Smooth muscle cell (in vitro differentiated cells): Measurements from ENCODE around the gene PAPPA. TPM values are rescaled to one million over a fixed set of nuclear protein-coding genes. Genes with fewer than 3 reads are reported as not detected.

Source experiments
- DNase-seq: peaks from one replicate; lab custom pipeline; 2025; ENCODE audit not compliant: unreplicated experiment; lab: John Stamatoyannopoulos, UW
- H2AFZ ChIP-seq: fragments of 200-600 bp; sonication (generic); 2 replicates; pipeline ENCODE4 v1.6.0; 2016; ENCODE audit warnings: antibody characterized with exemption, low read depth, mild to moderate bottlenecking
- H3F3A ChIP-seq: fragments of 200-600 bp; sonication (generic); 2 replicates; pipeline ENCODE4 v1.6.0; 2017; ENCODE audit warnings: antibody characterized with exemption, low read depth
- H3K27ac ChIP-seq: fragments of 200-600 bp; sonication (generic); 2 replicates; pipeline ENCODE4 v1.5.1; 2016; ENCODE audit warnings: low read depth, mild to moderate bottlenecking
- H3K27me3 ChIP-seq: fragments of 200-600 bp; sonication (generic); 2 replicates; pipeline ENCODE4 v1.6.1; 2016; ENCODE audit warnings: low read depth, mild to moderate bottlenecking
- H3K36me3 ChIP-seq: fragments of 200-600 bp; sonication (generic); 2 replicates; pipeline ENCODE4 v1.5.1; 2016; ENCODE audit warnings: low read depth
- H3K4me1 ChIP-seq: fragments of 200-600 bp; sonication (generic); 2 replicates; pipeline ENCODE4 v1.5.1; 2016; ENCODE audit warnings: low read depth
- H3K4me2 ChIP-seq: fragments of 200-600 bp; sonication (generic); 2 replicates; pipeline ENCODE4 v1.6.0; 2016; ENCODE audit warnings: mild to moderate bottlenecking
- H3K4me3 ChIP-seq: fragments of 200-600 bp; sonication (generic); 2 replicates; pipeline ENCODE4 v1.5.1; 2016; ENCODE audit warnings: mild to moderate bottlenecking
- H3K79me2 ChIP-seq: fragments of 200-600 bp; sonication (generic); 2 replicates; pipeline ENCODE4 v1.6.0; 2016; ENCODE audit warnings: low read depth, mild to moderate bottlenecking
- H3K9ac ChIP-seq: fragments of 200-600 bp; sonication (generic); 2 replicates; pipeline ENCODE4 v1.6.0; 2016; ENCODE audit warnings: low read depth
- H3K9me3 ChIP-seq: fragments of 200-600 bp; sonication (generic); replicated peaks from 2 replicates; pipeline ENCODE4 v1.5.1; 2016; ENCODE audit warnings: low read depth
- H4K20me1 ChIP-seq: fragments of 200-600 bp; sonication (generic); 2 replicates; pipeline ENCODE4 v1.6.0; 2016; ENCODE audit warnings: low read depth
- CTCF ChIP-seq: fragments of 200-600 bp; sonication (generic); IDR thresholded peaks from 2 replicates; pipeline ENCODE4 v1.5.1; 2017; ENCODE audit warnings: borderline replicate concordance, mild to moderate bottlenecking, antibody characterized with exemption; ENCODE audit not compliant: insufficient read depth, poor library complexity, severe bottlenecking
- WGBS: methylation state at CpG from one replicate; pipeline ENCODE4 v1.1.7; 2016; ENCODE audit warnings: low lambda C conversion rate; 5-methylcytosine and 5-hydroxymethylcytosine counted together
- polyA plus RNA-seq: library from polyadenylated mRNA; unstranded; fragments of >200 nt; fragmentation: Nextera tagmentation; extraction: Ambion mirVana; gene quantifications from 2 replicates; pipeline ENCODE4 v1.2.1, GENCODE V29; 2016
- total RNA-seq: library from RNA; depleted of rRNA; stranded (reverse); fragments of >200 nt; gene quantifications from 2 replicates; pipeline ENCODE4 v1.2.3, GENCODE V29; 2014

The PAPPA gene
- total and polyA plus RNA-seq, 2 experiments from 2014 or later, result 27.7 to 114 TPM

- Histone ChIP-seq H3K27ac (no peak overlapping the region), H3K36me3 (no peaks in the 10 kb centered on the region), H3K9me3 (no peaks in the 10 kb centered on the region), H4K20me1 (no peaks in the 10 kb centered on the region), H3K79me2 (no peaks in the 10 kb centered on the region), H3K9ac (no peak overlapping the region), H3F3A (no peaks in the 10 kb centered on the region), H2AFZ (no peak overlapping the region), H3K27me3 (no peaks in the 10 kb centered on the region), H3K4me3 (no peak overlapping the region), H3K4me1 (no peaks in the 10 kb centered on the region), H3K4me2 (no peak overlapping the region)
- 82% methylated on average over 1 of the region's 1 CpG for WGBS
- no peak for DNase-seq
- TF ChIP-seq CTCF, result no peak
These were observed 257.9 kb downstream of the PAPPA start for GRCh38 chr9:116411506-116411905.

GRCh38 chr9:116414374-116414773 is 260.8 kb downstream of the PAPPA start:
- no peaks in the 10 kb centered on the region for H3K79me2 ChIP-seq
- no peak overlapping the region for H3K4me3 ChIP-seq
- no peak overlapping the region for H3K4me2 ChIP-seq
- no peak overlapping the region for H2AFZ ChIP-seq
- H3K9me3 ChIP-seq, result no peaks in the 10 kb centered on the region
- H3K9ac ChIP-seq, result no peak overlapping the region
- no peak for TF ChIP-seq CTCF
- H3K36me3 ChIP-seq, result no peaks in the 10 kb centered on the region
- H3K27me3 ChIP-seq, result no peaks in the 10 kb centered on the region
- no peaks in the 10 kb centered on the region for H3K4me1 ChIP-seq
- 78% methylated on average over 2 of the region's 2 CpGs for WGBS
- DNase-seq, result no peak
- no peaks in the 10 kb centered on the region for H4K20me1 ChIP-seq
- no peak overlapping the region for H3K27ac ChIP-seq
- no peaks in the 10 kb centered on the region for H3F3A ChIP-seq

GRCh38 chr9:116416421-116416820 is 262.8 kb downstream of the PAPPA start:
- H3K9ac ChIP-seq, result no peak overlapping the region
- no peak overlapping the region for H2AFZ ChIP-seq
- no peaks in the 10 kb centered on the region for H4K20me1 ChIP-seq
- no peak overlapping the region for H3K4me3 ChIP-seq
- H3F3A ChIP-seq, result no peaks in the 10 kb centered on the region
- H3K27me3 ChIP-seq, result no peaks in the 10 kb centered on the region
- 91% methylated on average over 1 of the region's 1 CpG for WGBS
- DNase-seq, result no peak
- no peak overlapping the region for H3K4me2 ChIP-seq
- TF ChIP-seq CTCF, result no peak
- no peaks in the 10 kb centered on the region for H3K79me2 ChIP-seq
- H3K36me3 ChIP-seq, result no peaks in the 10 kb centered on the region
- H3K4me1 ChIP-seq, result no peaks in the 10 kb centered on the region
- H3K27ac ChIP-seq, result no peak overlapping the region
- no peaks in the 10 kb centered on the region for H3K9me3 ChIP-seq

- 63% methylated on average over 2 of the region's 2 CpGs for WGBS
- Histone ChIP-seq H3K9me3 (no peaks in the 10 kb centered on the region), H3K4me1 (no peaks in the 10 kb centered on the region), H3F3A (no peaks in the 10 kb centered on the region), H3K27ac (no peak overlapping the region), H4K20me1 (no peaks in the 10 kb centered on the region), H3K9ac (no peak overlapping the region), H3K79me2 (no peaks in the 10 kb centered on the region), H3K4me2 (no peak overlapping the region), H3K4me3 (no peak overlapping the region), H2AFZ (no peak overlapping the region), H3K36me3 (no peaks in the 10 kb centered on the region), H3K27me3 (no peaks in the 10 kb centered on the region)
- TF ChIP-seq CTCF, result no peak
- no peak for DNase-seq
These were observed 263.9 kb downstream of the PAPPA start for GRCh38 chr9:116417464-116417863.
